ENCODE results near the gene ACVR1. TPM values are rescaled to one million over a fixed set of nuclear protein-coding genes. Genes with fewer than 3 reads are reported as not detected.

ACVR1 gene
- total and polyA plus RNA-seq, 3 donors from 2014 or later = 10.3 to 15.3 (median 14.9) TPM

DNA sequence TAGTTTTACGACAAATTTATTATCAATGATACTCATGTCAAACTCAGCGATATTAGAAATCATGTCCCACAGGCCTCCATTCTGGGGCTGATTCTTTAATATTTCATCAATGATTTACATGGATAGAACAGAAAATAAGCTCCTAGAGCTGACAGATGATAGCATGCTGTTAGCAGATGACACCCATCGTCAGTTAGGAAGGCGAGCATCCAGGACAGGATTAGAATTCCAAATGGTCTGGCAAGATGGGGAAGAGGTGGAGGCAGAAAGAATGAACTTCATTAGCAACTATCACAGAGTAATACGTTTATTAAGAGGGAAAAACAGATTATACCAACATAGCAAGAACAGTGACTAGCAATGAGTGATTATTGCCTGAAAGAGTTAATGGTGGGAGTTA is 46.2 kb upstream of the ACVR1 start:
- no peaks in the 10 kb centered on the region for H3K27me3 ChIP-seq
- WGBS, 2 donors = 88 to 91% methylated on average over 5 of the region's 5 CpGs
- TF ChIP-seq POLR2A (IDR thresholded peaks at IDR 0.05) = no peak
- TF ChIP-seq, protein P1, sequence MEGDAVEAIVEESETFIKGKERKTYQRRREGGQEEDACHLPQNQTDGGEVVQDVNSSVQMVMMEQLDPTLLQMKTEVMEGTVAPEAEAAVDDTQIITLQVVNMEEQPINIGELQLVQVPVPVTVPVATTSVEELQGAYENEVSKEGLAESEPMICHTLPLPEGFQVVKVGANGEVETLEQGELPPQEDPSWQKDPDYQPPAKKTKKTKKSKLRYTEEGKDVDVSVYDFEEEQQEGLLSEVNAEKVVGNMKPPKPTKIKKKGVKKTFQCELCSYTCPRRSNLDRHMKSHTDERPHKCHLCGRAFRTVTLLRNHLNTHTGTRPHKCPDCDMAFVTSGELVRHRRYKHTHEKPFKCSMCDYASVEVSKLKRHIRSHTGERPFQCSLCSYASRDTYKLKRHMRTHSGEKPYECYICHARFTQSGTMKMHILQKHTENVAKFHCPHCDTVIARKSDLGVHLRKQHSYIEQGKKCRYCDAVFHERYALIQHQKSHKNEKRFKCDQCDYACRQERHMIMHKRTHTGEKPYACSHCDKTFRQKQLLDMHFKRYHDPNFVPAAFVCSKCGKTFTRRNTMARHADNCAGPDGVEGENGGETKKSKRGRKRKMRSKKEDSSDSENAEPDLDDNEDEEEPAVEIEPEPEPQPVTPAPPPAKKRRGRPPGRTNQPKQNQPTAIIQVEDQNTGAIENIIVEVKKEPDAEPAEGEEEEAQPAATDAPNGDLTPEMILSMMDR (IDR thresholded peaks at IDR 0.05) = no peak

DNA sequence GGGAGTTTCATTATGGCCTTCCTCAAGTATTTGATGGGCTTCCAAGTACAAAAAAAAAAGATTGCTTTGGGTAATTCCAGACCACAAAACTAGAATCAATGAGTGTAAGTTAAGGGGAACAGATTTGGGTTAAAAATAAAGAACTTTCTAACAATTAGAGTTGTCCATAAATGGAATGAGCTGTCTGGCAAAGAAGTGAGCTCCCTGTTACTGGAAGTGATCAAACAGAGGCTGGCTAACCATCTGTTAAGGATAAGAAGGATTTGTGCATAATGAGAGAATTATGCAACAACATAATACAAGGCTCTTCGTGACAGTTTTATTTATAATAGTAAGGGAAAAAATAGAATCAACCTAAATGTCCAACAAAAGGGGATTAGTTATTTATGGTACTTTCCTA is 44.6 kb upstream of the ACVR1 start:
- Histone ChIP-seq H3K36me3 (ENCODE audit: low read depth, missing control alignments) (no peaks in the 10 kb centered on the region), H3K4me1 (no peaks in the 10 kb centered on the region), H3K9me3 (no peaks in the 10 kb centered on the region), H3K27ac (no peak overlapping the region), H3K27me3 (no peaks in the 10 kb centered on the region), H3K4me3 (no peak overlapping the region)
- no peak for DNase-seq
- intact Hi-C loops (cut with DNase I; ENCODE audit: low total_unique reads) = no loop called here
- WGBS, 2 donors = 89% methylated on average over 1 of the region's 1 CpG
- TF ChIP-seq POLR2A (IDR thresholded peaks at IDR 0.05) = no peak
- TF ChIP-seq, protein P1 (IDR thresholded peaks at IDR 0.05) = no peak

More for the DNA sequence above, 46.2 kb upstream of the ACVR1 start:
- no peak overlapping the region for H3K27ac ChIP-seq
- H3K9me3 ChIP-seq = no peaks in the 10 kb centered on the region
- intact Hi-C loops (cut with DNase I; ENCODE audit: low total_unique reads) = no loop called here
- no peaks in the 10 kb centered on the region for H3K36me3 ChIP-seq (ENCODE audit: low read depth, missing control alignments)
- no peaks in the 10 kb centered on the region for H3K4me1 ChIP-seq
- DNase-seq = no peak
- no peak overlapping the region for H3K4me3 ChIP-seq

DNA sequence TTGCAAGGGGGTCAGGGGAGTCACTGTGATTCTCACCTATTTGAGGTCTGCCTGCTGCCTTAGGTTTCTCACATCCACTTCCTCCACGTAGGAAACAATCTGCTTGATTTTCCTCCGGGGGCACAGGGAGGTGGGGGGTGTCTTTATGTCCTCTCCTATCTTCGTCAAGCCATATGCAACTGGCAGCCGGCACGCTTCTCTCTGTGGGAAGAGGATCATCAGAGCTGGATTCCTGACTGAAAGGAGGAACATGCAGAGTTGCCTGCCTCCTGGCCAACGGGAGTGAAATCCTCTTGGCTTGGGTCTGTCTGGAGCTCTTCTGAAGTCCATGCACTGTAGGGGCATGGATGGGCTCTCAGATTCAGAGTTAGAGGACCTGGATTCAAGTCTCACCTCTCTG is 43.1 kb upstream of the ACVR1 start:
- H3K36me3 ChIP-seq (ENCODE audit: low read depth, missing control alignments) = no peaks in the 10 kb centered on the region
- intact Hi-C loops (cut with DNase I; ENCODE audit: low total_unique reads) = no loop called here
- no peaks in the 10 kb centered on the region for H3K9me3 ChIP-seq
- no peak overlapping the region for H3K27ac ChIP-seq
- H3K4me3 ChIP-seq = no peak overlapping the region
- WGBS, 2 donors = 64 to 83% methylated on average over 4 to 6 of the region's 6 CpGs
- TF ChIP-seq, protein P1 (IDR thresholded peaks at IDR 0.05) = no peak
- no peak for TF ChIP-seq POLR2A (IDR thresholded peaks at IDR 0.05)
- no peaks in the 10 kb centered on the region for H3K4me1 ChIP-seq
- H3K27me3 ChIP-seq = no peaks in the 10 kb centered on the region
- DNase-seq = no peak

DNA sequence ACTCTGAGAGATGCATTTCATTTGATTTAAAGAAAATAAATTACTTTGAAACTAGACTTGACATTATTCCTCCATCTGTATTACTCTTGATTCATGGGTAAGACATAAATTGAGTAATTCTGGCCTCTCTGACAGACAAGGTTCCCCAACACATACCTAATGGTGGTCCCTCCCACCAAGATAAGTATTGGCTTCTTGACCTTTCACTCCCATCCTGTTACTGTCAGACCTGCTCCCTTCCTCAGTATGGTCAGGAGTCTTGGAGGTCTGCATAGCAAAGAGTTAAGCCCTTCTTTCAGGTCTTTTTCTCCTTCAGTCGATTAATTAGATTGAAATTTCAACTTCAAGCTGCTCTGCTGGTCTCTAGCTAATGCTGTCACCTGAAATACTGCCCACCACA is 42.2 kb upstream of the ACVR1 start:
- intact Hi-C loops (cut with DNase I; ENCODE audit: low total_unique reads) = no loop called here
- Histone ChIP-seq H3K36me3 (ENCODE audit: low read depth, missing control alignments) (no peaks in the 10 kb centered on the region), H3K27me3 (no peaks in the 10 kb centered on the region), H3K4me1 (no peaks in the 10 kb centered on the region), H3K27ac (no peak overlapping the region), H3K9me3 (no peaks in the 10 kb centered on the region), H3K4me3 (no peak overlapping the region)
- WGBS, 2 donors = 38 to 52% methylated on average over 1 of the region's 1 CpG
- no peak for DNase-seq
- TF ChIP-seq, protein P1 (IDR thresholded peaks at IDR 0.05) = no peak
- no peak for TF ChIP-seq POLR2A (IDR thresholded peaks at IDR 0.05)

DNA sequence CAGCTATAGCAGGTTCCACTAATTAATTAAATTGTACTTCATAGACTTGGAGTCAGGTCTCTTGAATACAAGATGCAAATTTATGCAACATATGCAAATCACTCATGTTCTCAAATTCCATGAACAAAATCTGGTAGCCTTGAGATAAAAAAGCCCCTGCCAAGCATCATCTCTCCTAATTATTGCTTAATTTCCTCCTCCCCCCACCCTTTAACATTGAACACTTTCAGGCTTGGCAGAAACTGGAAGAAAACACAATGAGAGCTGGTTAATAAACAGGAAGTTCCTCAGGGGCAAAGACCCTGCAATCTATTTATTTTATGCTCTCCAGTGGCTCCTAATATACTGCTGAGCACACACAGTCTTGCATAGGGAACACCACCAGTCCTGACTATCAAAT is 35.6 kb upstream of the ACVR1 start:
- Histone ChIP-seq H3K27me3 (no peaks in the 10 kb centered on the region), H3K4me1 (no peaks in the 10 kb centered on the region), H3K36me3 (ENCODE audit: low read depth, missing control alignments) (no peaks in the 10 kb centered on the region), H3K27ac (no peak overlapping the region), H3K9me3 (no peaks in the 10 kb centered on the region), H3K4me3 (no peak overlapping the region)
- TF ChIP-seq POLR2A (IDR thresholded peaks at IDR 0.05) = no peak
- TF ChIP-seq, protein P1 (IDR thresholded peaks at IDR 0.05) = no peak
- intact Hi-C loops (cut with DNase I; ENCODE audit: low total_unique reads) = no loop called here
- no peak for DNase-seq

Data from testis (tissue), 3 donors.